BJ (cell line): ENCODE results near the gene DAP3. TPM values are rescaled to one million over a fixed set of nuclear protein-coding genes. Genes with fewer than 3 reads are reported as not detected.
"Not testable (repeated sequence)": the region's sequence is repeated elsewhere in the genome, so short reads cannot be mapped to it uniquely, and the experiment has no call there.

Source experiments
- CTCF ChIA-PET: fragments of 350-600 bp; formaldehyde crosslinking; extraction: SDS; loops from one replicate; lab custom pipeline; 2021; ENCODE audit warnings: antibody characterized with exemption, inconsistent platforms; lab: Yijun Ruan, JAX
- POLR2A ChIA-PET: fragments of 300-600 bp; sonication (Branson Sonifier 250); formaldehyde crosslinking; extraction: SDS; loops from one replicate; lab custom pipeline; 2021; ENCODE audit warnings: antibody characterized with exemption; lab: Charles Lee
- DNase-seq: peaks from one replicate; pipeline ENCODE4 v3.0.0-alpha.2; 2011; ENCODE audit warnings: low read depth
- H3K27me3 ChIP-seq: 2 replicates; pipeline ENCODE4 v1.6.0; 2011; ENCODE audit warnings: low read length; ENCODE audit not compliant: control insufficient read depth, insufficient read depth
- H3K36me3 ChIP-seq: 2 replicates; pipeline ENCODE4 v1.5.1; 2011; ENCODE audit warnings: low read length; ENCODE audit not compliant: control insufficient read depth, insufficient read depth
- H3K4me3 ChIP-seq: 2 replicates; pipeline ENCODE4 v1.5.1; 2011; ENCODE audit warnings: low read depth, mild to moderate bottlenecking, control low read depth, low read length
- polyA plus RNA-seq: library from polyadenylated mRNA; depleted of rRNA; stranded (reverse); fragments of >200 nt; gene quantifications from 2 replicates; pipeline ENCODE4 v1.2.3, GENCODE V29; 2011
- TF ChIP-seq, protein P1 (sequence below): IDR thresholded peaks from 2 replicates; pipeline ENCODE4 v1.5.1; 2011; ENCODE audit warnings: low read depth, mild to moderate bottlenecking, control low read depth, inconsistent platforms, low read length, moderate library complexity; ENCODE audit not compliant: insufficient read depth

The DAP3 gene
- polyA plus RNA-seq, 1 experiment: 142 TPM

GRCh38 chr1:155671750-155672149 is 17.1 kb upstream of the DAP3 start:
- POLR2A ChIA-PET: no interaction called here
- DNase-seq: no peak
- Histone ChIP-seq H3K27me3 (no peaks in the 10 kb centered on the region), H3K36me3 (peaks cover 21% of the 10 kb centered on the region), H3K4me3 (no peak overlapping the region)
- TF ChIP-seq, protein P1, sequence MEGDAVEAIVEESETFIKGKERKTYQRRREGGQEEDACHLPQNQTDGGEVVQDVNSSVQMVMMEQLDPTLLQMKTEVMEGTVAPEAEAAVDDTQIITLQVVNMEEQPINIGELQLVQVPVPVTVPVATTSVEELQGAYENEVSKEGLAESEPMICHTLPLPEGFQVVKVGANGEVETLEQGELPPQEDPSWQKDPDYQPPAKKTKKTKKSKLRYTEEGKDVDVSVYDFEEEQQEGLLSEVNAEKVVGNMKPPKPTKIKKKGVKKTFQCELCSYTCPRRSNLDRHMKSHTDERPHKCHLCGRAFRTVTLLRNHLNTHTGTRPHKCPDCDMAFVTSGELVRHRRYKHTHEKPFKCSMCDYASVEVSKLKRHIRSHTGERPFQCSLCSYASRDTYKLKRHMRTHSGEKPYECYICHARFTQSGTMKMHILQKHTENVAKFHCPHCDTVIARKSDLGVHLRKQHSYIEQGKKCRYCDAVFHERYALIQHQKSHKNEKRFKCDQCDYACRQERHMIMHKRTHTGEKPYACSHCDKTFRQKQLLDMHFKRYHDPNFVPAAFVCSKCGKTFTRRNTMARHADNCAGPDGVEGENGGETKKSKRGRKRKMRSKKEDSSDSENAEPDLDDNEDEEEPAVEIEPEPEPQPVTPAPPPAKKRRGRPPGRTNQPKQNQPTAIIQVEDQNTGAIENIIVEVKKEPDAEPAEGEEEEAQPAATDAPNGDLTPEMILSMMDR: no peak
- CTCF ChIA-PET: interaction anchor here (1.5 kb wide), 1 partner anchor 18 kb away, joined by 4 read pairs; no protein-coding TSS in a partner anchor

DNA sequence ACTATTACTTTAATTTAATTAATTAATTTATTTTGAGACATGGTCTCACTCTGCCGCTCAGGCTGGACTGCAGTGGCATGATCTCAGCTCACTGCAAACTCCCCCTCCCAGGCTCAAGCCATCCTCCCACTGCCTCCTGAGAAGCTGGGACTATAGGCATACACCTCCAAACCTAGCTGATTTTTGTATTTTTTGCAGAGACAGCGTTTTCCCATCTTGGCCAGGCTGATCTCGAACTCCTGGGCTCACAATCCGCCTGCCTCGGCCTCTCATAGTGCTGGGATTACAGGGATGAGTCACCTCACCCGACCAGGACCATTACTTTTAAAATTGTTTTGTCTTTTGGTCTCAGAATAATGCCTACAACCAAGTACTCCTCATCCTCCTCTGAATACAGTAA is 15.9 kb upstream of the DAP3 start:
- no peaks in the 10 kb centered on the region for H3K27me3 ChIP-seq
- CTCF ChIA-PET: no interaction called here
- POLR2A ChIA-PET: no interaction called here
- peaks cover 19% of the 10 kb centered on the region for H3K36me3 ChIP-seq
- TF ChIP-seq, protein P1: no peak
- DNase-seq: no peak
- H3K4me3 ChIP-seq: no peak overlapping the region

- H3K27me3 ChIP-seq: no peaks in the 10 kb centered on the region
- POLR2A ChIA-PET: no interaction called here
- H3K4me3 ChIP-seq: no peak overlapping the region
- H3K36me3 ChIP-seq: peaks cover 12% of the 10 kb centered on the region
- TF ChIP-seq, protein P1: no peak
- DNase-seq: no peak
- CTCF ChIA-PET: no interaction called here
Observed at GRCh38 chr1:155678027-155678426, 10.9 kb upstream of the DAP3 start.

GRCh38 chr1:155678992-155679391 is 9.9 kb upstream of the DAP3 start:
- CTCF ChIA-PET, DNase-seq, H3K27me3 ChIP-seq, POLR2A ChIA-PET, H3K36me3 ChIP-seq, H3K4me3 ChIP-seq: not testable (repeated sequence)

GRCh38 chr1:155680531-155680930 is 8.4 kb upstream of the DAP3 start:
- H3K4me3 ChIP-seq: no peak overlapping the region
- POLR2A ChIA-PET: no interaction called here
- H3K36me3 ChIP-seq: peaks cover 6% of the 10 kb centered on the region; the same call in 1 of the 2 replicates
- TF ChIP-seq, protein P1: no peak
- no peak for DNase-seq
- H3K27me3 ChIP-seq: no peaks in the 10 kb centered on the region
- CTCF ChIA-PET: no interaction called here

DNA sequence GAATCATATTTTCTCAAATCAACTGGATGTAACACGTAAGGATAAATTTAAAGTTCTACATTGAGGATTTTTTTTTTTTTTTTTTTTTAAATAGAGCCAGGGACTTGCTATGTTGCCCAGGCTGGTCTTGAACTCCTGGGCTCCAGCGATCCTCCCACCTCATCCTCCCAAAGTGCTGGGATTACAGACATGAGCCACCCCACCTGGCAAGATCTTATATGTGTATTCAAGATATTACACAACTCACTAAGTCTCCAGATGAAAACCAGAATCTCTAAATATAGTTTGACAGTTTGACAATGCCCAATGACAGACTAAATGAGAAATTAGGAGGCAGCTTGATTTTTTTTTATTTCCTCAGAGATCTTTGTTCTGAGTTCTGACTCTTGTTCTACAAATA is 7.1 kb upstream of the DAP3 start:
- TF ChIP-seq, protein P1: no peak
- no peak for DNase-seq
- CTCF ChIA-PET: interaction anchor here (1.1 kb wide), 1 partner anchor 47 kb away, joined by 4 read pairs; no protein-coding TSS in a partner anchor
- Histone ChIP-seq H3K36me3 (peaks cover 4% of the 10 kb centered on the region; the same call in 1 of the 2 replicates), H3K27me3 (no peaks in the 10 kb centered on the region), H3K4me3 (no peak overlapping the region)
- POLR2A ChIA-PET: no interaction called here

DNA sequence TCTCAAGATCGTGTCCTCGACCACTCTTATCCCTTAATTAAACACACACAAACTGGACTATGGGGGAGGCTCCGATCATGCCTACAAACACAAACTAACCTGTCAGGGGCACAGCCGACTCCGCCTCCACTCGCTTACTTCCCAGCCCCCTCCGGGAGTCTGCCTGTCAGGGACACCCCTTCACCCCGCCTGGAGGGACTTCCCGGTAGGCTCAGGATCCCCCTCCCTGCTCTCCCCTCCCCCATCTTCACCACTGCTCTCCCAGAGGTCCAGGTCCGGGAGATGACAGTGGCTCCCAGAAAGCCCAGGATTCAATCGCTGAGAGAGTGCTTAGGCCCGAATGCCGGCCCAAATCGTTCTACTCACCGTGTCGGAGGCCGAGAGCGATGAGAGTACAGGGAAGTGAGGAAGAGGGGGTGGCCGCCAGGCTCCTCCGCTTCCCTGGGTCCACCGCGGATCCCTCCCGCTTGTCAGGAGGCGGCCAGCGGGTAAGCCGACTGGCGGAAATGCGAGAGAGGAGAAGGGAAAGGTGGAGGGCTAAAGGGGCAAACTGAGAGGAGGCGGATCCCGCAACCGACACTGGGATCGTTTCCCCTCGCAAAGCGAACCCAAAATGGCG is 1.1 kb upstream of the DAP3 start:
- H3K27me3 ChIP-seq, H3K36me3 ChIP-seq, CTCF ChIA-PET, DNase-seq: not testable (repeated sequence)
- POLR2A ChIA-PET: interaction anchor here (0.5 kb wide), 1 partner anchor 291 kb away, joined by 3 read pairs; no protein-coding TSS in a partner anchor
- H3K4me3 ChIP-seq: peak overlapping the region; percentile 99
